ENCODE measurements around the gene SMAP1. TPM values are rescaled to one million over a fixed set of nuclear protein-coding genes. Genes with fewer than 3 reads are reported as not detected.

The SMAP1 gene
- total and polyA plus RNA-seq, 9 of the 15 experiments (the other 6 are each of a cell fraction or from before 2014, with no cell fraction given): 11.4 to 26.4 (median 15.5) TPM

GRCh38 chr6:70708448-70708847 lies 40.8 kb downstream of the SMAP1 start:
- TF ChIP-seq ZNF316 (IDR thresholded peaks at IDR 0.05) (peak; percentile 32; the same call in 1 of the 2 replicates), TCFL5 (CRISPR knock-in tag; conservative IDR thresholded peaks at IDR 0.05) (no peak)
- ATAC-seq: no peak
- H3K9me3 ChIP-seq (replicated peaks; ENCODE audit: control insufficient read depth, insufficient read depth, low read depth, low read length): no peaks in the 10 kb centered on the region
- no peaks in the 10 kb centered on the region for H3K4me1 ChIP-seq (replicated peaks in 1 of 2; ENCODE audit: control insufficient read depth in 2 of 2, insufficient read depth in 2 of 2, low read length in 2 of 2)
- no peak overlapping the region for H3K4me2 ChIP-seq (ENCODE audit: insufficient read depth, low read length)
- peaks cover 3% of the 10 kb centered on the region; the same call in 1 of the 2 replicates for H4K20me1 ChIP-seq (replicated peaks; ENCODE audit: control insufficient read depth, insufficient read depth, low read length)
- no peak overlapping the region for H2AFZ ChIP-seq (ENCODE audit: low read depth, low read length)
- 5% methylated on average over 2 of the region's 2 CpGs for WGBS (ENCODE audit: insufficient coverage, low coverage, missing lambda C conversion rate)
- POLR2A ChIA-PET: interaction anchor here (0.6 kb wide), 1 partner anchor 28 kb away, joined by 3 read pairs; no protein-coding TSS in a partner anchor
- H3K9ac ChIP-seq (ENCODE audit: insufficient read depth in 1 of 2, low read depth in 2 of 2, low read length in 2 of 2): no peak overlapping the region
- H3K36me3 ChIP-seq (ENCODE audit: control insufficient read depth, insufficient read depth, low read length): no peaks in the 10 kb centered on the region
- no peaks in the 10 kb centered on the region for H3K79me2 ChIP-seq (ENCODE audit: control insufficient read depth, insufficient read depth, low read length)
- no peak for FAIRE-seq
- in situ Hi-C loops (cut with MboI) (loop anchor here (5.0 to 10.0 kb wide), 2 partner anchors 179 to 246 kb away; partner anchors contain the start of gene B3GAT2), intact Hi-C loops (cut with micrococcal nuclease) (loop anchor here (5.0 kb wide), 1 partner anchor 639 kb away; no protein-coding TSS in a partner anchor)
- no peak overlapping the region for H3K4me3 ChIP-seq
- no peak overlapping the region for H3K27ac ChIP-seq (ENCODE audit: extremely low read depth, low read depth, low read length)
- no TSS peak for BruUV-seq (replicated peaks)
- H3K27me3 ChIP-seq (ENCODE audit: control insufficient read depth in 2 of 2, insufficient read depth in 2 of 2, low read length in 2 of 2): no peaks in the 10 kb centered on the region
- H3K9me1 ChIP-seq (ENCODE audit: control insufficient read depth, insufficient read depth, low read length): no peaks in the 10 kb centered on the region
- no peak for DNase-seq (ENCODE audit: extremely low read depth in 1 of 4, low spot score in 3 of 4)
- CTCF ChIA-PET (ENCODE audit: low intra/inter-chr PET ratio): interaction anchor here (0.6 to 2.7 kb wide), 2 partner anchors 17 to 176 kb away, joined by 3 to 20 read pairs; no protein-coding TSS in a partner anchor

- H3K4me3 ChIP-seq: no peak overlapping the region
- DNase-seq (ENCODE audit: extremely low read depth in 1 of 4, low spot score in 3 of 4) (no peak), ATAC-seq (no peak), FAIRE-seq (no peak)
- no peak overlapping the region for H3K27ac ChIP-seq (ENCODE audit: extremely low read depth, low read depth, low read length)
- no peak for TF ChIP-seq OTX1 (CRISPR knock-in tag; IDR thresholded peaks at IDR 0.05)
- TF ChIP-seq CBFA2T2 (conservative IDR thresholded peaks at IDR 0.05): no peak
- no peak for TF ChIP-seq MEF2D (tag; conservative IDR thresholded peaks at IDR 0.05; ENCODE audit: low read depth)
- TF ChIP-seq KDM4B (IDR thresholded peaks at IDR 0.05; ENCODE audit: borderline replicate concordance in 2 of 2, low read depth in 1 of 2): no peak
- TF ChIP-seq, protein P1, sequence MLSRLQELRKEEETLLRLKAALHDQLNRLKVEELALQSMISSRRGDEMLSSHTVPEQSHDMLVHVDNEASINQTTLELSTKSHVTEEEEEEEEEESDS (CRISPR knock-in tag; IDR thresholded peaks at IDR 0.05): no peak
- TF ChIP-seq ATF3 (IDR thresholded peaks at IDR 0.05): peak; percentile 64
- no peak for TF ChIP-seq ATF3 (CRISPR knock-in tag; conservative IDR thresholded peaks at IDR 0.05)
- no peak for TF ChIP-seq CEBPG (CRISPR knock-in tag; IDR thresholded peaks at IDR 0.05)
- 0 out of 4 replicates have a peak, but pooled peaks of 1 of the 2 experiments have one; percentile 34 for TF ChIP-seq CEBPG (tag; conservative IDR thresholded peaks at IDR 0.05 in 1 of 2, IDR thresholded peaks at IDR 0.05 in 1 of 2)
- TF ChIP-seq POU5F1 (IDR thresholded peaks at IDR 0.05; ENCODE audit: borderline replicate concordance, low read depth, low read length, partially characterized antibody): no peak
- in situ Hi-C loops (cut with MboI) (loop anchor here (5.0 to 10.0 kb wide), 2 partner anchors 177 to 245 kb away; partner anchors contain the start of gene B3GAT2), intact Hi-C loops (cut with micrococcal nuclease) (loop anchor here (1.0 to 5.0 kb wide), 2 partner anchors 174 to 637 kb away; no protein-coding TSS in a partner anchor)
- no peaks in the 10 kb centered on the region for H3K9me1 ChIP-seq (ENCODE audit: control insufficient read depth, insufficient read depth, low read length)
- no TSS peak for BruUV-seq (replicated peaks)
- H3K4me2 ChIP-seq (ENCODE audit: insufficient read depth, low read length): no peak overlapping the region
- no peak overlapping the region for H3K9ac ChIP-seq (ENCODE audit: insufficient read depth in 1 of 2, low read depth in 2 of 2, low read length in 2 of 2)
- H3K36me3 ChIP-seq (ENCODE audit: control insufficient read depth, insufficient read depth, low read length): no peaks in the 10 kb centered on the region
- ChIA-PET POLR2A (interaction anchor here (1.1 kb wide), 1 partner anchor 81 kb away, joined by 3 read pairs; no protein-coding TSS in a partner anchor), CTCF (ENCODE audit: low intra/inter-chr PET ratio) (no interaction called here)
- no peaks in the 10 kb centered on the region for H3K4me1 ChIP-seq (replicated peaks in 1 of 2; ENCODE audit: control insufficient read depth in 2 of 2, insufficient read depth in 2 of 2, low read length in 2 of 2)
- H3K79me2 ChIP-seq (ENCODE audit: control insufficient read depth, insufficient read depth, low read length): no peaks in the 10 kb centered on the region
- 44% methylated on average over 3 of the region's 3 CpGs for WGBS (ENCODE audit: insufficient coverage, low coverage, missing lambda C conversion rate)
- H3K27me3 ChIP-seq (ENCODE audit: control insufficient read depth in 2 of 2, insufficient read depth in 2 of 2, low read length in 2 of 2): no peaks in the 10 kb centered on the region
- H3K9me3 ChIP-seq (replicated peaks; ENCODE audit: control insufficient read depth, insufficient read depth, low read depth, low read length): no peaks in the 10 kb centered on the region
- H2AFZ ChIP-seq (ENCODE audit: low read depth, low read length): no peak overlapping the region
- H4K20me1 ChIP-seq (replicated peaks; ENCODE audit: control insufficient read depth, insufficient read depth, low read length): peaks cover 3% of the 10 kb centered on the region; the same call in 1 of the 2 replicates
Measured at GRCh38 chr6:70709826-70710225, 42.1 kb downstream of the SMAP1 start.

All from K562 (cell line).